ENCODE data around the gene IQSEC3. TPM values are rescaled to one million over a fixed set of nuclear protein-coding genes. Genes with fewer than 3 reads are reported as not detected.

IQSEC3 gene
- total RNA-seq, 1 donor = 0.36 TPM

- H3K4me2 ChIP-seq (ENCODE audit: insufficient read depth, low read length) = no peak overlapping the region
- TF ChIP-seq, protein P1, sequence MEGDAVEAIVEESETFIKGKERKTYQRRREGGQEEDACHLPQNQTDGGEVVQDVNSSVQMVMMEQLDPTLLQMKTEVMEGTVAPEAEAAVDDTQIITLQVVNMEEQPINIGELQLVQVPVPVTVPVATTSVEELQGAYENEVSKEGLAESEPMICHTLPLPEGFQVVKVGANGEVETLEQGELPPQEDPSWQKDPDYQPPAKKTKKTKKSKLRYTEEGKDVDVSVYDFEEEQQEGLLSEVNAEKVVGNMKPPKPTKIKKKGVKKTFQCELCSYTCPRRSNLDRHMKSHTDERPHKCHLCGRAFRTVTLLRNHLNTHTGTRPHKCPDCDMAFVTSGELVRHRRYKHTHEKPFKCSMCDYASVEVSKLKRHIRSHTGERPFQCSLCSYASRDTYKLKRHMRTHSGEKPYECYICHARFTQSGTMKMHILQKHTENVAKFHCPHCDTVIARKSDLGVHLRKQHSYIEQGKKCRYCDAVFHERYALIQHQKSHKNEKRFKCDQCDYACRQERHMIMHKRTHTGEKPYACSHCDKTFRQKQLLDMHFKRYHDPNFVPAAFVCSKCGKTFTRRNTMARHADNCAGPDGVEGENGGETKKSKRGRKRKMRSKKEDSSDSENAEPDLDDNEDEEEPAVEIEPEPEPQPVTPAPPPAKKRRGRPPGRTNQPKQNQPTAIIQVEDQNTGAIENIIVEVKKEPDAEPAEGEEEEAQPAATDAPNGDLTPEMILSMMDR (IDR thresholded peaks at IDR 0.05; ENCODE audit: extremely low read depth, low read depth, low read length) = no peak
- H4K20me1 ChIP-seq (ENCODE audit: insufficient read depth, low read length) = no peaks in the 10 kb centered on the region
- H2AFZ ChIP-seq (ENCODE audit: low read length) = no peak overlapping the region
- no peaks in the 10 kb centered on the region for H3K36me3 ChIP-seq (ENCODE audit: insufficient read depth, low read length)
- no peaks in the 10 kb centered on the region for H3K4me1 ChIP-seq (ENCODE audit: insufficient read depth, low read length)
- H3K9me3 ChIP-seq (ENCODE audit: low read depth, low read length) = no peaks in the 10 kb centered on the region
- no peak overlapping the region for H3K27ac ChIP-seq (ENCODE audit: low read depth, low read length)
- H3K4me3 ChIP-seq (ENCODE audit: insufficient read depth, low read length) = no peak overlapping the region
- H3K79me2 ChIP-seq (ENCODE audit: insufficient read depth, low read length) = no peaks in the 10 kb centered on the region
- H3K27me3 ChIP-seq (ENCODE audit: insufficient read depth, low read length) = peaks cover 26% of the 10 kb centered on the region
- no peak for DNase-seq (ENCODE audit: insufficient read length, low spot score, missing footprints)
Observed at GRCh38 chr12:117311-117710, 50.7 kb downstream of the IQSEC3 start.

DNA sequence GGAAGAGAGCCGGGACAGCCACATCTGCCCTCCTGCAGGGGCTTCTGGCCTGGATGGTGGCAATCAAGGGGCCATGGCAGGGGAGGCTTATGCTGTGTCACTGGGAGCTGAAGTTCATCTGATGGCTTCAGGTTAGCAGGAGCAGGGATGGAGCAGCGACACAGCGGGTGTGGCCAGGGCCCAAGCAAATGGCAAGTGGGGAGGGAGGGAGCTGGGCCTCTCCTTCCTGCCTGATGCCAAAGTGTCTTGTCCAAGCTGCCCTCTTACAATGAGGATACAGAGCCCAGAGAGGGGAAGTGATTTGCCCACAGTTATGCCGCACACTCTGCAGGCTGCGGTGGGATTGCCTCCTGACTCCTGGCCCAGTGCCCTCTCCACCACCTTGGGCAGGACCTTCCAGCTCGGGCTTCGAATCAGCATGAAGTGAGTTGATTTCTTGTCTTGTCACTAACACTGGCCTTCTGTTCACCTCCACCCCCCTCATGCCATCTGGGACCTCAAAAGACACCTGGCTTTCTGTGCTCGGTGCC, 51.3 kb downstream of the IQSEC3 start:
- Histone ChIP-seq H3K4me1 (ENCODE audit: insufficient read depth, low read length) (no peaks in the 10 kb centered on the region), H3K27ac (ENCODE audit: low read depth, low read length) (no peak overlapping the region), H2AFZ (ENCODE audit: low read length) (no peak overlapping the region), H3K4me3 (ENCODE audit: insufficient read depth, low read length) (no peak overlapping the region), H3K36me3 (ENCODE audit: insufficient read depth, low read length) (no peaks in the 10 kb centered on the region), H3K9me3 (ENCODE audit: low read depth, low read length) (no peaks in the 10 kb centered on the region), H4K20me1 (ENCODE audit: insufficient read depth, low read length) (no peaks in the 10 kb centered on the region), H3K79me2 (ENCODE audit: insufficient read depth, low read length) (no peaks in the 10 kb centered on the region), H3K4me2 (ENCODE audit: insufficient read depth, low read length) (no peak overlapping the region), H3K27me3 (ENCODE audit: insufficient read depth, low read length) (peaks cover 26% of the 10 kb centered on the region)
- no peak for DNase-seq (ENCODE audit: insufficient read length, low spot score, missing footprints)
- TF ChIP-seq, protein P1 (IDR thresholded peaks at IDR 0.05; ENCODE audit: extremely low read depth, low read depth, low read length) = no peak

GRCh38 chr12:118591-118990, 52.0 kb downstream of the IQSEC3 start:
- Histone ChIP-seq H3K4me1 (ENCODE audit: insufficient read depth, low read length) (no peaks in the 10 kb centered on the region), H3K27me3 (ENCODE audit: insufficient read depth, low read length) (peaks cover 20% of the 10 kb centered on the region), H4K20me1 (ENCODE audit: insufficient read depth, low read length) (no peaks in the 10 kb centered on the region), H3K4me2 (ENCODE audit: insufficient read depth, low read length) (no peak overlapping the region), H3K36me3 (ENCODE audit: insufficient read depth, low read length) (no peaks in the 10 kb centered on the region), H3K4me3 (ENCODE audit: insufficient read depth, low read length) (no peak overlapping the region), H2AFZ (ENCODE audit: low read length) (no peak overlapping the region), H3K9me3 (ENCODE audit: low read depth, low read length) (no peaks in the 10 kb centered on the region), H3K27ac (ENCODE audit: low read depth, low read length) (no peak overlapping the region), H3K79me2 (ENCODE audit: insufficient read depth, low read length) (no peaks in the 10 kb centered on the region)
- DNase-seq (ENCODE audit: insufficient read length, low spot score, missing footprints) = no peak
- TF ChIP-seq, protein P1 (IDR thresholded peaks at IDR 0.05; ENCODE audit: extremely low read depth, low read depth, low read length) = no peak

DNA sequence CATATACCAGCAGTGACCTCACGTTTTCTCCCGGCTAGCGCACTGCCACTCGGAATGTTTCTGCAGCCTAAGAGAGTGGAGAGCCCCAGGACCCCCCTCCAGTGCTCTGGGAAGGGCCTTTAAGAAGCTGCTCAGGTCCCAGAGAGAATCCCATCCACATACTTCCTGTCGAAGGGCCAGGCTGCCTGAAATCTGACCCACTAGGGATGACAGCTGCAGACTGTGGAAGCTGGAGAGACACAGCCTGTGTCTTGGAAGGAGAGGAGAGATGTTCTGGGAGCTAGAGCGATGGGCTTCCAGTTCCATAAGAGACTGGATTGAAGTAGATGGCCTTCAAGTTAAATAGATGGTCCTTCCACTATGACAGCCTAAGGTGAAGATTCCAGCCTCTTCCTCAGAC, 54.4 kb downstream of the IQSEC3 start:
- no peak for DNase-seq (ENCODE audit: insufficient read length, low spot score, missing footprints)
- TF ChIP-seq, protein P1 (IDR thresholded peaks at IDR 0.05; ENCODE audit: extremely low read depth, low read depth, low read length) = no peak
- Histone ChIP-seq H3K9me3 (ENCODE audit: low read depth, low read length) (no peaks in the 10 kb centered on the region), H3K79me2 (ENCODE audit: insufficient read depth, low read length) (no peaks in the 10 kb centered on the region), H3K4me2 (ENCODE audit: insufficient read depth, low read length) (no peak overlapping the region), H2AFZ (ENCODE audit: low read length) (no peak overlapping the region), H3K27ac (ENCODE audit: low read depth, low read length) (no peak overlapping the region), H4K20me1 (ENCODE audit: insufficient read depth, low read length) (no peaks in the 10 kb centered on the region), H3K4me1 (ENCODE audit: insufficient read depth, low read length) (no peaks in the 10 kb centered on the region), H3K36me3 (ENCODE audit: insufficient read depth, low read length) (no peaks in the 10 kb centered on the region), H3K4me3 (ENCODE audit: insufficient read depth, low read length) (no peak overlapping the region), H3K27me3 (ENCODE audit: insufficient read depth, low read length) (peaks cover 22% of the 10 kb centered on the region)

Measured in osteoblast (primary cell).